ENCODE data around the gene MICOS13.
"Not testable (repeated sequence)": the region's sequence is repeated elsewhere in the genome, so short reads cannot be mapped to it uniquely, and the experiment has no call there.

MICOS13 gene

DNA sequence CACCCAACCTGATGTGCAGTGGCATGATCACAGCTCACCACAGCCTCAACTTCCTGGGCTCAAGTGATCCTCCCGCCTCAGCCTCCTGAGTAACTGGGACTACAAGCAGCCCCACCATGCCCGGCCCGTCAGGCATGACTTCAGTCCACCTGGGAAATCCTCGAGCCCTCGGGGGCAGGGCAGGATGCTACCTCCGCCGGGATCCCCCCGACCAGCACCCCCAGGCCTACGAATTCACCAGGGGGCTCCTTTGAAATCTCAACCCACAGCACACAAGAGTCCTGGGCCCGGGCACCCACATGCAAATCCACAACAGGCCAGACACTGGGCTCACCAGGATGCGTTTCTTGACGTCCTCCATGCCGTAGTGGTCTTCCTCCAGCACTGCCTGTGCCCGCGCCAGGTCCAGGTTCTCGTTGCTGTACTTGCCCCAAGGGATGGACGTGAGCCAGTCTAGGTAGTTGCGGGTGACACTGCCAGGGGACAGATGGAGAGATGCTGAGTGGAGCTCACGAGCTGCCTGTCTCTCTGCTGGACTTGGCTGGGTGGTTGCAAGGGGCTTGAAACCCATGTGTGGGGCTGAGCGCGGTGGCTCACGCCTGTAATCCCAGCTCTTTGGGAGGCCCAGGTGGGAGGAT, 20.3 kb upstream of the MICOS13 start:
- no peak for DNase-seq

DNA sequence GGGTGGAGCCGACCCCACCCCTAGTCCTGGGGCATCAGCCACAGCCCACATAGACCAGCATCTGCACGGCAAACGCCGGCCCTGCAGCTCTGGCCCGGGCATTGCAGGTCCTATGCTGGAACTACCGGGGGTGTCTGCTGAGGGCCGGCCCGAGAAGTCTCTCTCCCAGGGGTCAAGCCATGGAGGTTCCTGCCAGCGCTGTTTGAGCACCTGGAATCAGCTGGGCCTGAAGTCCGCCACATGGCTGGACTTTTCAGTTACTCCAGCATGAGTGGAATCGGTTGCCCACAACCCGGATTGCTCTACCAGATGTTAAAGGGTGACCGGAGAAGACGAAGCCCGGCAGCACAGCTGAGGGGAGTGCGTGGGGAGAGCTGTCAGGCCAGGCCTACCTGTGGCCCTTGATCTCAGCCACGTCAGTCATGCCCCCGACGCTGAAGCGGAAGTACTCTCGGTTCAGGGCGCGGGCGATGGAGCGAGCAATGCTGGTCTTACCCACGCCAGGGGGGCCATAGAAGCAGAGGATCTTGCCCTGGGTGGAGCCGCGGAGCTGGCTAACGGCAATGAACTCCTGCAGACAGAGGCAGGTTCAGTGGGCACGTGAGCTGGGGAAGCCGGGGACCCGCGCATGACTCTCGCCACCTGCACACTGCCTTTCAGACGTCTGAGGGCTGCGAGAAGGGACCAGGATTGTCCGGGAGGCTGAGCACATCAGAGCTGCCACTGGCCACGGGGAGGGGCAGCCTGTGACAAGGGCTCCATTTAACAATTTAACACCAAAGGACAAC, 18.5 kb upstream of the MICOS13 start:
- no peak for DNase-seq

DNA sequence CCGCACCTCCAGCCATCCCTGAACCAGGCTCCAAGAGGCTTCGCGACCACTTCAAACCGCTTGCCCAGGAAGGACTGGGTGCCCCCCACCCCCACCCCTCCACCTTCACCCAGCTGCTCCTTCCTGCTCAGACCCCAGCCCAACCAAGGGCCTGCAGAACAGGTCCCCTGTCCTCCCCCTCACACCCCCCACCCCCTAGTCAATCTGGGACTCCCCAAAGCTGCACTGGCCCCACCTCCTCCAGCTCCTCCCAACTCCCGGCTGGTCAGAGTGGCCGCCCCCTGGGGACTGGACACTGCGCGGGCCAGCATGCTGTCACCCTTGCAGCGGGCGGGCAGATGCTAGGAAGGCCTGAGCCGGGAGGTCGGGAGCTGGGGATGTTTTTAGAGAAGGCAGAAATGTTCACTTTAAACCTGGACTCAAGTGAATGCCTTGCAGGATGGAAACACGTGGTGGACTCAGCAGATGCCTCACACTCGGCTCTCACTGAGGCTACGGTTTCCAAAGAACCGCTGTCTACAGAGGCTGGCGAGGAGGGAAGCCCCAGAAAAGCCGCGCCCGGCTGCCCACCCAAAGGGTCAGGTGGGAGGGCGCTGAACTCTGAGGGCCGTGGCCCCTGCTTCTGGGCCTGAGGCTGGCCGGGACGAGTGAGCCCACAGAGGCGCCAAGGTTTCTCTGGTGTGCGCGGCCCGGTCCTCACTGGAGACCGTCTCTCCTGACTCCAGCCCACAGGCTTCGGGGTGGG, 17.7 kb upstream of the MICOS13 start:
- DNase-seq: no peak

DNA sequence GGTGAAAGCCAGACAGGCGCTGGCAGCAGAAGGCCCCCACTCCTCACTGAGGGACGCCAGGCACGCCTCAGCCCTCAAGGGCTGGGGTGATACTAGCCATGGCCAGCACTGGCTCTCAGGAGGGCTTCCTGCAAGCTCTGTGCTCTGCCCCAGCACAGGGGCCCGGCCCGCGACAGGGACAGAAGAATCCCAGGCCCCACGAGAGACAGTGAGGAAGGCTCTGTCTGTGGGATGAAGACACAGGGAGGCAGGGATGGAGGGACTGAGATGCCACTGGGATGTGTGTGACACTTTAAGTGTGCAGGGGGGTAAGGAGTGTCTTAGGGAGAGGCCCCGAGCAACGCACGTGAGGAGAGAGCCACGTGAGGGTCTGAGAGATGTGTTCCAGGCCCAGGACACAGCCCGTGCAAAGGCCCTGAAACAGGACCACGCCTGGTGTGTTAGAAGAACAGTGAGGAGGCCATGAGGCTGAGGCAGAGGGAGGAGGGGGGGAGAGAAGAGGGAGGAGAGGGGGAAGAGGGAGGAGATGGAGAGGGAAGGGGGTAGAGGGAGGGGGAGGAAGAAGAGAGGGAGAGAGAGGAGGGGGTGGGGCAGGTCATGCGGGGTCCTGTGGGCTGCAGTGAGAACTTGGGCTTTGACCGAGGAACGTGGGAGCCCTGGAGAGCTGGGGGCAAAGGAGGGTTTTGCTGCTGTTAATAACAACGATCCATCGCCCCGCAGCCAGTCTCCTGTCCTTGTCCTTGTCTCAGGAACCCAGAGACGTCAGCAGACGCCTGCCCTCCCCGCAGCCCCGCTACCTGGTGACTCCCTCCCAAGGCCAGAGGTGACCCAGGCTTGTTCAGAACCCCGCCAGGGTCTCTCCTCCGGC, 16.9 kb upstream of the MICOS13 start:
- no peak for DNase-seq

DNA sequence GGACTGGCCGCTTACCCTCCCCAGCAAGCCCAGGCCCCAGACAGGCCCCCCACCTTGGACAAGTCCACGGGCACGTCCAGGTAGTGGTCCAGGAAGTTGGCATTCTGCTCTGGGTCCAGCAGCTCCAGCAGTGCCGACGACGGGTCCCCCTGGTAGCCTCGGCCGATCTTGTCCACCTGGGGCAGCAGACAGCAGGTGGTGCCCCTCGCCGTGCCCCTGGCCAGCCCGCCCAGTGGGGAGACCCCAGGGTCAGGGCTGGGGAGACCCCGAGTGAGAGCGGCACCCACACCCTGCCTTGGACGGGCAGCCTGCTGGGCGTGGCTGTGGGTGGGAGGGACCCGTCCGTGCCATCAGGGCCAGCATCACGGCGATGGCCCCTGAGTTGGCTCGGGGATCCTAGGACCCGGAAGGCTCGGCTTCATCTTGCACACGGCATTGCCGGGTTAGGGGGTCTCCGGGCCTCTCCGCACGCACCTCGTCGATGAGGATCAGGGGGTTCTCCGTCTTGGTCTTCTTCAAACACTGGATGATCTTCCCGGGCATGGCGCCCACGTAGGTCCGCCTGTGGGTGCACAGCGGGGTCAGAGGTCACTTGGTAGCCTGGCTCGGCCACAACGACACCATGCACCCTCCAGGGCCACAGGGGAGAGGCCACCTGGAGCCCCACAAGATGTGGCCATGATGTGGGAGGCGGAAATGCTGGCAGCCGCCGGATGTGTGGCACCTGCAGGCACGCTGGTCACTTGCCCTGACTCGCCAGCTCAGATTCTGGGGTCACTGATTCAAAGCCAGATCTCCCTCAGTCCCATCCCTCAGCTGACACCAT, 16.1 kb upstream of the MICOS13 start:
- no peak for DNase-seq

DNA sequence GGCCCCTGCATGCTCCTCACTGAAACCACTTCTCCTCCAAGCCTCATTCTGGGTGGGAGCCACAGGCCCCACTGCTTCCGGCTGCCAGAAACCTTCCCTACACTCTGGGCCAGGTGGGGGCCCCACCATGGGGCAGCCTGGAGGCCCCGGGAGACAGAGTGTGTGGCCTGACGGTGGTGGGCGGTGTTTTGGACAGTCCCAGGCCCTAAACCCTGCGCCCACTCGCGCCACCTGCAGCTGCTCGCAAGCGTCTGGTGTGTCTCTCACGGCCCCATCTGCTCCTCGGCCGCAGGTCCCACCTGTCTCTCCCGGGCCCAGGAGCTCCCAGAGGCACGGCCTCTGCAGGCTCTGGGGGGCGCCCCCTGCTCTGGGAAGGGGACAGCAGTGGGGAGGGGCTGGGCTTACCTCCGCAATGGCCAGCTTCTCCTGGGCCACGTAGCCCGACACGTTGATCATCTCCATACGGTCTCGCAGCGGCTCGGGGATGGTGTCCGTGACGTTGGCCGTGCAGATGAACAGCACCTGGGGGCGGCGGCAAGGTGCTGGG, 15.4 kb upstream of the MICOS13 start:
- DNase-seq: no peak

DNA sequence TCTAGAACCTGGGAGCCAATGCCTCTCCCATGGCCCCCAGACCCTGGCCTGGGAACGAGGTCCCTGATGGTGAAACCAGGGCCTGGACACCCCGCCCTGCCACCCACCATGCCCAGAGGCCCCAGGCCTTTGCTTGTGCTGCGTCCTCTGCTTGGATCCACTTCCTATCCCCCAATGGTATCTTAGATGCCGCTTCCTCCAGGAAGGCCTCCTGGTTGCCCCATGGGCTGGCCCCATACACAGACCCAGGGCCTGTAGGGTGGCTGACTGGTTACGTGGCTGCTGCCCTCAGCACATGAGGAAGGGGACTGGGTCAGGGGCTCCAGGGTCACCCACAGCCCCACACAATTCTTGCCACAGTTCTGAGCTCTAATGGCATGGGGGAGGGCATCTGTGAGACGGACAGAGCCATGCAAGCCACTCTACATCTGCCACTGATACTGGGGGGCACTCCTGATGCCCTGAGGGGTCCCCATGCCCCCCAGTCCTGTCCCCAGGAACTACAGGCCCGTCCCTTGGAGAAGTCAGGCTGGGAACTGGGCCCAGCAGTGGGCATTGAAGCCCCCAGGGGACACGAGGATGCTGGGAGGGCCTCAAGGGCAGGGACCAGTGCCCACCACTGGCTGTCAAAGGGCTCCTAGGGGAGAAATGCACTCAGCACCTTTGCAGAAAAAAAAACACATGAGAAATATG, 14.8 kb upstream of the MICOS13 start:
- no peak for DNase-seq

DNA sequence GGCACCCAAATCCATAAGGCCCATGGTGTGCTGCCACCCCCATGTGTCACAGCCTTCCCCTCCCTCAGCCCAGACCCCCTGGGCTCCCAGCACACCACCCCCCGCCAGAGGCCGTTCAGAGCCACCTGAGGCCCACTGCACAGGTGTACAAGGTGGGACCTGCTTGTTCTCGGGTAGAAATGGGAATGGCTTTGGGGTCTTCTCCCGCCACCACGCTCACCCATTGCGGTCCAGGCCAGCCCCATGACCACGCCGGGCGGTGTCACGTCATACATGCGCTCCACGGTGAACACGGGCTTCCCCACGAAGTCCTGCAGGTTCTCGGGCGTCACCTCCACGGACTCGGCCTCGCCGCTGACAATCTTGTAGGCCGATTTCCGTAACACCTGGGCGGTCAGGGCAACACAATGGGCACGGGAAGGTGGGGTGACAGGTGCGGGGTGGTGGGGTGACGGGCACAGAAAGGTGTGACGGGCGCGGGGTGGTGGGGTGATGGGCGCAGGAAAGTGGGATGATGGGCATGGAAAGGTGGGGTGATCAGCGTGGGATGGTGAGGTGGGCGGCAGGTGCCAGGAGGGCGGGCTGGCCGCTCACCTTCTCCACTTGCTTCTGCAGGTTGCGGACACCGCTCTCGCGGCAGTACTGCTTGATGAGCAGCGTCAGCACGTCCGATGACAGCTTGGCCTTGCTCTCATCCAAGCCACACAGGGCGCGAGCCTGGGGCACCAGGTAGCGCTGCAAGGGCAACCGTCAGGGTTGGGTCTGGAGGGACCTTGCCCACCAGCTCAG, 14.0 kb upstream of the MICOS13 start:
- DNase-seq: no peak

DNA sequence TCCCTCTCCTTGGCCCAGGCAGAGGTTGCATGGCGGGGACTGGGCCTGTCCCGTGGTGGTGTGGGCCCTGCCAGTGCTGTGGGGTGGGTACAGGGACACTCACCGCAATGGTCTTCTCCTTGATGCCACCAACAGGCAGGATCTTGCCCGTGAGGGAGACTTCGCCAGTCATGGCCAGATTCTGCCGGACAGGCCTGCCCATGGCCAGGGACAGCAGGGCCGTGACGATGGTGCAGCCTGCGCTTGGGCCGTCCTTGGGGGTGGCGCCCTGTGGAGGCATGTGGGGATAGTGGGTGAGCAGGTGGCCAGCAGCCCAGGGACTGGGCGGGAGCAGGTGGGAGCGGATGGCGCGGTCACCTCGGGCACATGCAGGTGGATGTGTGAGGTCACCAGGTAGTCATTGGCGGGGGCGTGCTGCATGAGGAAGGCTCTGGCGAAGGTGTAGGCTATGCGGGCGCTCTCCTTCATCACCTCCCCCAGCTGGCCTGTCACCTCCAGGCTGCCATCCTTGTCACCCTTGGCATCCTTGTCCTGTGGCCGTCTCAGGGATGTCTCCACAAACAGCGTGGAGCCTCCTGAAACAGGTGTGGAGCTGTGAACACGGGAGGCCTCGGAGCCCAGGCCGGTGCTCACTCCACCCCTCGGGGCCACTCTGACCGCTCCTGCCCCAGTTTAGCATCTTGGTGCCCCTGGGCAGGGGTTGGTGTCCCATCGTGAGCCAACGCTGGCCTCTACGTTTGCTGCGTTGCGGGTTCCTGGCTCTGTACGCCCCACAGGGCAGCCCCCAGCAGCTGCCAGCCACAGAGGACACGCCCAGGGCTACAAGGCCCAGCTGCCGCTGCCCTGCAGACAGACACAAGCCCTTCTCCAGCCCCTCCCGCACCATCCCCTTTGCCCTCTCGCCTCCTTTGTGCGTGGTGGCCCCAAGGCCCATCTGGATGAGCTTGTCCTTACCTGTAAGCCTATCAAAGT, 13.2 kb upstream of the MICOS13 start:
- DNase-seq: no peak

DNA sequence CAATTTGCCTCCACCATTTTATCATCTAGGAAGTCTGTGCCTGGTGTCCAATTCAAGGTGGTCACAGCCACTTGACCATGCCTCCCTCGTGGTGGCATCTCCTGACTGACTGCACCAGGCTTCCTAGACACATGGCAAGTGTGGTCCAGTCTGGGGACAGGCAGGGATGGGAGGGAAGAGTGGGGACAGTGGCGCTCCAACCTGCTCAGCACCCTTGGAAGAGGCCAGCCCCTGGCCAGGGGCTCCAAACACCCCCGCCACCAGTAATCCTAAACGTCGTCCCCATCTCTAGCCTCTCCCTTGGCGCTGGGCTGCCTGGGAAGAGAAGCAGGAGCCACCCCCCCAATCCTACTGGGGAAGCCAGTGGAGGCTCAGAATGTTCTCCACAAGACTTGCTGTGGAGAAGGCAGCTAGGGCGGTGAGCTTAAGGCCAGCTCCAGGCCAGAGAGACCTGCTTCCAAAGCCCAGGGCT, 12.4 kb upstream of the MICOS13 start:
- no peak for DNase-seq

DNA sequence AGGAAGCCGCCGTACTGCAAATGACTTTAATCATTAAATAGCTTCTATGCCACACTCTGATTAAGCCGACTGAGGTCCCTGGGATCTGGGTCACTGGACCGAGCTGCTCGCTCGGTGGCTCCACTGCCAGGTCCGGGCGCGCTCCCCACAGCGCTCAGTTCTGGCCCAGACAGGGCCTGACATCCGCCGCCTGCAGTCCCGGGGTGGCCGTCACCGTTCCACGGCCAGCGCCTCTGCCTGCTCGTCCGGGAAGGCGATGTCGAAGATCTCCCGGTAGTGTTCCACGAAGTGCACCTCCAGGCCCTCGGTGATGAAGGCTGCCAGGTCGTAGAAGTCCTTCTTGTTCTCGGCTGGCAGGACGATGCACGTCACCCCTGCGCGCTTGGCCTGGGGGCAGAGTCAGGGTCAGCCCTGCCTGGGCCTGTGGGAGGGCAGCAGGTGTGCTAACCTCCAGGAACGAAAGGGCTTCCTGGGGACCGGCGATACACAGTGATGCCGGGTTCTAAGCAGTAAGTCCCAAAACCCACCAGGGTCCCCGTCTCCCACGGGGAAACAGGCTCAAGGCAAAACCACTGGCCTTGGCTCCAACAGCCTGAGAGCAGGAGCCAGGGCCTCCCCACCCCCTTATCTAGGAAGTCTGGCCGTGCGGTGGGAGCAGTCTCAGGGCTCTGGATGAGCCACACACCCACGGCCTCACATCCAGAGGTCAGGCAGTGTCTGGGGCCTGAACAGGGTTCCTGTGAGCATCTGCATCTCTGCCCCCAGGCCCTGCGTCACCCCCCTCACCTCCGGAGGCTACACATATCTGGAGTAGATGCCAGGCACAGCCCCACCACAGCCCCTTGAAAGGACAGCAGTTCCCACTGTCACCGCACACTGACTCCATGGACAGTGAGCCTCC, 11.8 kb upstream of the MICOS13 start:
- no peak for DNase-seq

DNA sequence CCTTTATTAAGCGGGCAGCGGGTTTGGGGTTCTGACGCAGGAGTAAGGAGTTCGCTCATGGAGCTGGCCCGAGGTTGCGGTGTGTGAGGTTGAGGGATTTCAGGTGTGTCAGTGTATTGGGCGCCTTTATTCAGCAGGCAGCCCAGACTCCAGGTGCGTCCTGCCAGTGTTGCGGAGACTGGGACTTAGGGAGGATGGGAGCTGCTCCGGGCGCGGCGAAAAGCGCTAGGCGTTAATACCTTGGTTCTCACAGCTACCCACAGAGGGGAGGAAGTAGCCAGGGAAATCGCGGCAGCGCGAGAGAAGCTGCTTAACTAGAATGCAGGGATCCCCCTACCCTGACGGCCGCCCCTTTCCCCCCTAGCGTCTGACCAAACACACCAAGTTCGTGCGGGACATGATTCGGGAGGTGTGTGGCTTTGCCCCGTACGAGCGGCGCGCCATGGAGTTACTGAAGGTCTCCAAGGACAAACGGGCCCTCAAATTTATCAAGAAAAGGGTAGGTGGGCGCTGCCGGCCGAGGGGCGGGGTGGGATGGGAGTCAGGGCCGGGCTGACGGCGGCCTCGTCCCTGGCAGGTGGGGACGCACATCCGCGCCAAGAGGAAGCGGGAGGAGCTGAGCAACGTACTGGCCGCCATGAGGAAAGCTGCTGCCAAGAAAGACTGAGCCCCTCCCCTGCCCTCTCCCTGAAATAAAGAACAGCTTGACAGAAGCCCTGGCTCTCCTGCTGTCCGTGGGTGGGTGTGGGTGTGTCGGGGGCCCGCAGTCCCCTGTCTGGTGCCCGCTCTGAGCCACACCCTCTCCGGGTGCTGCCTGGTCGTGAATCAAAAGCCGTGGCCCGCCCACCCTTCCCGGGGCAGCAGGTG, 10.9 kb upstream of the MICOS13 start:
- peak; percentile 16 for DNase-seq

DNA sequence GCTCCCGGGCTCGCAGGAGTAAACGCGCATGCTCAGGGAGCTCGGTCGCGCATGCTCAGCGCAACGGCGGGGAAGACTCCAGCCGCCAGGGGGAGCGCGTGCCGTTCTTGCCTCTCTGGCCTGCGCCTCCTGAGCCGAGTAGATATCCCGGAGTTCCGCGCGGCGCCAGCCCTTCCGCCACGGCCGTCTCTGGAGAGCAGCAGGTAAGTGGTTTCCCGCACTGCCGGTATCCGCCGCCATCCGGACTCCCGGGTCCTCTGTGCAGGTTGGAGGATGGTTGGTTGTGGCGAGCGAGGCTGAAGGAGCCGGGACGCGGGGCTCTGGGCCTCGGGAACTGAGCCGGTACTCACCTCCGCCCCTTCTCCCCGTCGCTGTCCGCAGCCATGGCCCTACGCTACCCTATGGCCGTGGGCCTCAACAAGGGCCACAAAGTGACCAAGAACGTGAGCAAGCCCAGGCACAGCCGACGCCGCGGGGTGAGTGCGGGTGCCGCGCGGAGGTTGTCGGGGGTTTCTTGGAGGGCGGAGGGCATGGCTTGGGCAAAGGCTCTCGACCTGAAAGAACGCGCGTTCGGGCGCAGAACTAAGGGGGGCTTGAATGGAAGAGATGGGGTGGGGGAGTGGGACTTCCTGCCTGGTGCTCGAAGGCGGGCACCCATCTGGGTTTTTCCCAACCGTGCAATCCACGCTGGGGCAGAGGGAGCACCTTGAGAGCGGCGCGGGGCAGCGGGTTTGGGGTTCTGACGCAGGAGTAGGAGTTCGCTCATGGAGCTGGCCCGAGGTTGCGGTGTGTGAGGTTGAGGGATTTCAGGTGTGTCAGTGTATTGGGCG, 10.0 kb upstream of the MICOS13 start, which contains the start of gene RPL36:
Gene RPL36 (plus strand): TSS at position 171 of the 830 bp plus-strand sequence. CDS start 213 bp downstream, at position 384.
- DNase-seq: peak; percentile 99

DNA sequence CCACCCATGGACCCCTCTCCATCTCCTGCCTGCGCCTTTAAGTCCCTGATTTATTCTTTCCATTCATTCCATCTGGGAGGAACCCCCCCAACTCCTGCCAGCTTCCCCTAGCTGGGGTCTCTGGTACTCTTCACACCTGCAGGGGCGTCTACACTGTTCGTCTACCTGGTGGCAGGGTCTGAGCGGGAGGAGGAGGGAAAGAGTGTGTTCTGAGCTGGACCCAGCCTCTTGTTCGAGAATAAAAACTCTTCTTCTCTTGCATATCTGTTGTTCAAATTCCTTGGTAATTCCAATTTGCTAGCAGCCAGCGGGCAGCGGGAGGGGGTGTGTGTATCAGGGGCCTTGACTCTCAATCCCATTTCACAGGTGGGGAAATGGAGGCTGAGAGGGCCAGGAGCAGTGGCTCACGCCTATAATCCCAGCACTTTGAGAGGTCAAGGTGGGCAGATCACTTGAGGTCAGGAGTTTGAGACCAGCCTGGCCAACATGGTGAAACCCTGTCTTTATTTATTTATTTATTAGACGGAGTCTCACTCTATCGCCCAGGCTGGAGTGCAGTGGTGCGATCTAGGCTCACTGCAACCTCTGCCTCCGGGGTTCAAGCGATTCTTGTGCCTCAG, 8.1 kb upstream of the MICOS13 start:
- not testable (repeated sequence) for DNase-seq
